ENCODE data around the gene TBC1D22A.

DNA sequence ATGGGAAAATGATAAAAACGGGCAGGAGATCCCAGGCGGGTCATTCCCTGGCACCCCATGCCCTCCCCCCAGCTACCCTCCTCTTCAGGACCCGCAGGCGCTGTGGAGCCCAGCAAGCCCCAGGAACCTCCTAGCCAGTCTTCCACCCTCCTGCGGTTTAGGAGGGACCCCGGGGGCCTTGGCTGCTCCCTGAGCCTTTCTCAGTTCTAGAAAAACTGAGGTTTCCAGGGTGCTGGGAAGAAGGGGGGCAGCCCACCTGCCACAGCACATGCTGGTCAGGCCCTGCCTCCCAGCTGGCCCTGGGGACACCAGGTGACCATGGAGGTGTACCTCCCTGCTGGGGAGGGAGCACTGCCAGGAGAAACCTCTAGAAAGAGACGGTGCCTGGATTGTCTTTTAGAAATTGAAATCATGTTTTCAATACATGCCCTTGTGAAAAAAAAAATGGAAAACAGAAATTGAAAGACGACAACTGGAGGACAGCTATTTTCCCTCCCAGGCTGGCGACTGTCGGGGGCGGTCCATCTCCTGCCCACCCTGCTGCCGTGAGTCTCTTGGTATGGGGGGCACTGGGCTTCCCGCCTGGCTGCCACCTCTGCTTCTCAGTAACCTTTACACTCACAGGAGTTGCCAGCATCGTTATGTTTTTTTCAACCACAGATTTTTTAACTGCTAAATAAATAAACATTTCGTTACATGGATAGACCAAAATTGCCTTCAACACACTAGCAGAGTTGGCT, 398.5 kb downstream of the TBC1D22A start:
- no peak for TF ChIP-seq CTCF (IDR thresholded peaks at IDR 0.05; ENCODE audit: poor library complexity)
- TF ChIP-seq EZH2 (IDR thresholded peaks at IDR 0.05; ENCODE audit: borderline replicate concordance): no peak
